Fibroblast of lung (primary cell): ENCODE measurements around the gene INSIG1. TPM values are rescaled to one million over a fixed set of nuclear protein-coding genes. Genes with fewer than 3 reads are reported as not detected.

Source experiments
- DNase-seq, 2 donors: peaks; one replicate each; pipeline versions ENCODE4 v3.0.0 to v3.0.0-alpha.2; 2010; ENCODE audit warnings: low read depth in 2 of 2
- H2AFZ ChIP-seq: 2 replicates; pipeline ENCODE4 v1.5.1; 2012; ENCODE audit warnings: low read length, control low read depth, inconsistent platforms
- H3K27ac ChIP-seq: 2 replicates; pipeline ENCODE4 v1.5.1; 2011; ENCODE audit warnings: low read length, control low read depth; ENCODE audit not compliant: insufficient read depth
- H3K27me3 ChIP-seq: 2 replicates; pipeline ENCODE4 v1.5.1; 2011; ENCODE audit warnings: mild to moderate bottlenecking, low read length; ENCODE audit not compliant: control insufficient read depth, insufficient read depth
- H3K36me3 ChIP-seq: 2 replicates; pipeline ENCODE4 v1.5.1; 2011; ENCODE audit warnings: low read length; ENCODE audit not compliant: control insufficient read depth, insufficient read depth
- H3K4me1 ChIP-seq: 2 replicates; pipeline ENCODE4 v1.5.1; 2011; ENCODE audit warnings: low read length; ENCODE audit not compliant: control insufficient read depth, insufficient read depth; ENCODE audit errors: extremely low read depth
- H3K4me2 ChIP-seq: 2 replicates; pipeline ENCODE4 v1.5.1; 2011; ENCODE audit warnings: low read length, control low read depth; ENCODE audit not compliant: insufficient read depth; ENCODE audit errors: extremely low read depth
- H3K4me3 ChIP-seq, 4 experiments: fragments of 200-600 bp in 1 of 4; sonication (generic) in 1 of 4; replicated peaks in 1 of 4; 2 replicates each; pipeline ENCODE4 v1.5.1; 2011 to 2016; ENCODE audit warnings: low read length in 4 of 4, low read depth in 3 of 4, mild to moderate bottlenecking in 3 of 4, control low read depth in 2 of 4, inconsistent platforms in 1 of 4, mixed read lengths in 1 of 4; ENCODE audit not compliant: insufficient read depth in 1 of 4; ENCODE audit errors: control extremely low read depth in 1 of 4
- H3K79me2 ChIP-seq: 2 replicates; pipeline ENCODE4 v1.5.1; 2012; ENCODE audit warnings: mild to moderate bottlenecking, low read length, inconsistent platforms; ENCODE audit not compliant: control insufficient read depth, insufficient read depth
- H3K9ac ChIP-seq: 2 replicates; pipeline ENCODE4 v1.5.1; 2011; ENCODE audit warnings: mild to moderate bottlenecking, low read length, control low read depth; ENCODE audit not compliant: insufficient read depth
- H3K9me3 ChIP-seq: 2 replicates; pipeline ENCODE4 v1.5.1; 2012; ENCODE audit warnings: low read depth, low read length; ENCODE audit not compliant: control insufficient read depth, insufficient read depth
- H4K20me1 ChIP-seq: 2 replicates; pipeline ENCODE4 v1.5.1; 2011; ENCODE audit warnings: low read length; ENCODE audit not compliant: control insufficient read depth, insufficient read depth; ENCODE audit errors: extremely low read depth
- CTCF ChIP-seq, 2 donors: IDR thresholded peaks in 1 of 2; conservative IDR thresholded peaks in 1 of 2; 1 replicate in 1 of 2; 2 replicates in 1 of 2; pipeline ENCODE4 v1.5.1; 2011 to 2012; ENCODE audit warnings: low read length in 2 of 2, control low read depth in 1 of 2, inconsistent platforms in 1 of 2, low read depth in 1 of 2, mild to moderate bottlenecking in 1 of 2
- EZH2 ChIP-seq: IDR thresholded peaks from 2 replicates; pipeline ENCODE4 v1.5.1; 2012; ENCODE audit warnings: low read length, control low read depth, mild to moderate bottlenecking; ENCODE audit errors: missing control alignments
- polyA plus RNA-seq, 2 donors: library from polyadenylated mRNA; depleted of rRNA in 1 of 2; stranded (reverse) in 1 of 2; unstranded in 1 of 2; fragments of >200 nt; gene quantifications; 2 replicates each; pipeline ENCODE4 v1.2.1, GENCODE V29; 2011 to 2012; ENCODE audit warnings: missing spikeins in 1 of 2
- total RNA-seq: library from RNA; depleted of rRNA; stranded (reverse); fragments of >200 nt; gene quantifications from 2 replicates; pipeline ENCODE4 v1.2.1, GENCODE V29; 2014

The INSIG1 gene
- total and polyA plus RNA-seq, 2 donors (not counting 1 experiment from before 2014, with no cell fraction given) = 216 to 353 TPM

- no peaks in the 10 kb centered on the region for H3K79me2 ChIP-seq
- no peak for DNase-seq
- TF ChIP-seq EZH2 (no peak), CTCF (conservative IDR thresholded peaks at IDR 0.05 in 1 of 2, IDR thresholded peaks at IDR 0.05 in 1 of 2; ENCODE audit: low read depth in 1 of 2, low read length in 2 of 2) (no peak)
Observed at GRCh38 chr7:155288055-155288454, 9.6 kb upstream of the INSIG1 start.

GRCh38 chr7:155289107-155289506 lies 8.6 kb upstream of the INSIG1 start:
- H3K27ac ChIP-seq = no peak overlapping the region
- no peaks in the 10 kb centered on the region for H3K9me3 ChIP-seq
- DNase-seq = no peak

More at GRCh38 chr7:155288055-155288454, 9.6 kb upstream of the INSIG1 start:
- Histone ChIP-seq H3K4me3 (no peak overlapping the region), H3K27me3 (peaks cover 4% of the 10 kb centered on the region), H3K36me3 (no peaks in the 10 kb centered on the region), H3K4me2 (no peak overlapping the region), H4K20me1 (no peaks in the 10 kb centered on the region), H3K27ac (no peak overlapping the region), H3K9ac (no peak overlapping the region), H2AFZ (no peak overlapping the region), H3K9me3 (no peaks in the 10 kb centered on the region), H3K4me1 (peaks cover 5% of the 10 kb centered on the region)

GRCh38 chr7:155289949-155290501 lies 7.7 kb upstream of the INSIG1 start:
- no peak for TF ChIP-seq EZH2
- TF ChIP-seq CTCF (conservative IDR thresholded peaks at IDR 0.05 in 1 of 2, IDR thresholded peaks at IDR 0.05 in 1 of 2; ENCODE audit: low read depth in 1 of 2, low read length in 2 of 2) = no peak
- no peaks in the 10 kb centered on the region for H3K36me3 ChIP-seq
- H4K20me1 ChIP-seq = no peaks in the 10 kb centered on the region
- no peaks in the 10 kb centered on the region for H3K9me3 ChIP-seq
- H3K4me1 ChIP-seq = peaks cover 5% of the 10 kb centered on the region
- H2AFZ ChIP-seq = no peak overlapping the region
- no peak overlapping the region for H3K4me3 ChIP-seq
- no peak for DNase-seq
- H3K79me2 ChIP-seq = no peaks in the 10 kb centered on the region
- H3K27me3 ChIP-seq = peaks cover 2% of the 10 kb centered on the region
- H3K9ac ChIP-seq = no peak overlapping the region
- H3K4me2 ChIP-seq = no peak overlapping the region
- no peak overlapping the region for H3K27ac ChIP-seq

More at GRCh38 chr7:155289107-155289506, 8.6 kb upstream of the INSIG1 start:
- Histone ChIP-seq H3K4me1 (peaks cover 5% of the 10 kb centered on the region), H3K79me2 (no peaks in the 10 kb centered on the region), H3K4me2 (no peak overlapping the region), H2AFZ (no peak overlapping the region), H3K27me3 (peaks cover 4% of the 10 kb centered on the region), H4K20me1 (no peaks in the 10 kb centered on the region), H3K36me3 (no peaks in the 10 kb centered on the region), H3K4me3 (no peak overlapping the region), H3K9ac (no peak overlapping the region)
- TF ChIP-seq CTCF (conservative IDR thresholded peaks at IDR 0.05 in 1 of 2, IDR thresholded peaks at IDR 0.05 in 1 of 2; ENCODE audit: low read depth in 1 of 2, low read length in 2 of 2) = no peak
